CD8-positive, alpha-beta memory T cell (primary cell): ENCODE results near the gene PHF24. TPM values are rescaled to one million over a fixed set of nuclear protein-coding genes. Genes with fewer than 3 reads are reported as not detected.
A peak's percentile ranks its signal among the peaks of the same experiment; 100 is the strongest.

Experiments used
- CTCF ChIA-PET: fragments of 350-600 bp; sonication (Branson Sonifier 250); formaldehyde crosslinking; loops from one replicate; lab custom pipeline; 2021; ENCODE audit warnings: antibody characterized with exemption; lab: Charles Lee
- POLR2A ChIA-PET: fragments of 350-600 bp; sonication (Branson Sonifier 250); formaldehyde crosslinking; loops from one replicate; lab custom pipeline; 2021; ENCODE audit warnings: antibody characterized with exemption; lab: Charles Lee
- DNase-seq, 5 donors: peaks; one replicate each; pipeline versions ENCODE4 v3.0.0 to v3.0.0-alpha.2; 2020 to 2022; ENCODE audit warnings: mixed read lengths in 1 of 5
- H3K27ac ChIP-seq: one replicate; pipeline ENCODE4 v1.7.0; 2013; ENCODE audit warnings: low read depth, mild to moderate bottlenecking, low read length, moderate library complexity
- H3K27me3 ChIP-seq: 2 replicates; pipeline ENCODE4 v1.7.0; 2013; ENCODE audit warnings: low read length, mild to moderate bottlenecking; ENCODE audit not compliant: insufficient read depth, poor library complexity, severe bottlenecking
- H3K36me3 ChIP-seq: 2 replicates; pipeline ENCODE4 v1.7.0; 2013; ENCODE audit warnings: mild to moderate bottlenecking, low read length, moderate library complexity; ENCODE audit not compliant: insufficient read depth
- H3K4me1 ChIP-seq: 2 replicates; pipeline ENCODE4 v1.7.0; 2013; ENCODE audit warnings: mild to moderate bottlenecking, low read length, moderate library complexity; ENCODE audit not compliant: insufficient read depth
- H3K4me3 ChIP-seq: 2 replicates; pipeline ENCODE4 v1.7.0; 2013; ENCODE audit warnings: mild to moderate bottlenecking, low read length
- H3K9me3 ChIP-seq: 2 replicates; pipeline ENCODE4 v1.7.0; 2013; ENCODE audit warnings: mild to moderate bottlenecking, low read length
- H3K27ac Mint-ChIP-seq, 8 donors: one replicate each; pipeline ENCODE4 v1.8.0; 2020 to 2021; ENCODE audit warnings: mixed read lengths in 8 of 8, mild to moderate bottlenecking in 6 of 8, inconsistent platforms in 3 of 8, moderate library complexity in 3 of 8
- H3K27me3 Mint-ChIP-seq, 2 donors: one replicate each; pipeline ENCODE4 v1.8.0; 2020 to 2021; ENCODE audit warnings: mixed read lengths in 2 of 2, mild to moderate bottlenecking in 1 of 2, moderate library complexity in 1 of 2
- H3K36me3 Mint-ChIP-seq, 3 donors: one replicate each; pipeline ENCODE4 v1.8.0; 2020 to 2021; ENCODE audit warnings: mixed read lengths in 3 of 3, inconsistent platforms in 1 of 3, mild to moderate bottlenecking in 1 of 3
- H3K4me1 Mint-ChIP-seq, 3 donors: one replicate each; pipeline ENCODE4 v1.8.0; 2020 to 2021; ENCODE audit warnings: mixed read lengths in 3 of 3, inconsistent platforms in 1 of 3, mild to moderate bottlenecking in 1 of 3
- H3K4me3 Mint-ChIP-seq, 7 donors: one replicate each; pipeline ENCODE4 v1.8.0; 2020 to 2021; ENCODE audit warnings: mixed read lengths in 7 of 7, mild to moderate bottlenecking in 6 of 7, moderate library complexity in 4 of 7, inconsistent platforms in 2 of 7
- H3K9me3 Mint-ChIP-seq, 5 donors: one replicate each; pipeline ENCODE4 v1.8.0; 2020 to 2022; ENCODE audit warnings: mixed read lengths in 5 of 5, mild to moderate bottlenecking in 3 of 5, moderate library complexity in 2 of 5, inconsistent platforms in 1 of 5
- polyA plus RNA-seq: library from polyadenylated mRNA; unstranded; fragments of 300-500 nt; fragmentation: Illumina TruSeq; gene quantifications from one replicate; pipeline ENCODE4 v1.2.3, GENCODE V29; 2021
- total RNA-seq, 2 experiments: library from RNA; stranded (reverse); gene quantifications; one replicate each; pipeline ENCODE4 v1.2.3, GENCODE V29; 2021

The PHF24 gene
- total and polyA plus RNA-seq, 3 experiments from 2014 or later, result 0.04 TPM; not detected in 2

DNA sequence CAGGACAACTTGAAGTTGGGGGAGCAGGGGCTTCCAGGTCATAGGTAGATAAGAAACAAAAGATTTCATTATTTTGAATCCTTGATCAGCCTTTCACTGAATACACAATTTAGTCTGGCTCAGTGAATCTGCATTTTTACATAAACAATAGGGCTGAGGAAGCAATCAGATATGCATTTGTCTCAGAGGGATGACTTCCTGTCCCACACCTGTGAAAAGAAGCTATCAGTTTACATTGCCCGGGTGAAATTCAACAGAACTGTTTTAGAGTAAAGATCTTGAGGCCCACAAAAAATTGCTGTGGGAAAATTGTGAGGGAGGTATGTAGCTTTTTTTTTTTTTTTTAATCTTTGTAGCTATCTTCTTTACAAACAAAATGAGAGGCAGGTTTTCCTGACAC lies 69.8 kb downstream of the PHF24 start:
- H3K9me3 Mint-ChIP-seq, result no peaks in the 10 kb centered on the region
- no peak overlapping the region for H3K27ac ChIP-seq
- no peaks in the 10 kb centered on the region for H3K4me1 ChIP-seq
- H3K36me3 Mint-ChIP-seq, result peaks cover 10 to 20% (median 13%) of the 10 kb centered on the region in 3 donors
- H3K4me1 Mint-ChIP-seq, result peaks cover 0 to 11% (median 5%) of the 10 kb centered on the region in 3 donors
- no peaks in the 10 kb centered on the region for H3K9me3 ChIP-seq
- ChIA-PET POLR2A (interaction anchor here (0.6 to 0.7 kb wide), 3 partner anchors 18 to 128 kb away, joined by 3 to 6 read pairs (median 4); no protein-coding TSS in a partner anchor), CTCF (interaction anchor here (1.3 kb wide), 1 partner anchor 15 kb away, joined by 4 read pairs; no protein-coding TSS in a partner anchor)
- H3K36me3 ChIP-seq, result no peaks in the 10 kb centered on the region
- no peak overlapping the region for H3K4me3 Mint-ChIP-seq
- DNase-seq, result no peak
- H3K27me3 Mint-ChIP-seq, result no peaks in the 10 kb centered on the region
- no peaks in the 10 kb centered on the region for H3K27me3 ChIP-seq
- peak overlapping the region in 1 of 8 donors; percentile 9 for H3K27ac Mint-ChIP-seq
- H3K4me3 ChIP-seq, result no peak overlapping the region

DNA sequence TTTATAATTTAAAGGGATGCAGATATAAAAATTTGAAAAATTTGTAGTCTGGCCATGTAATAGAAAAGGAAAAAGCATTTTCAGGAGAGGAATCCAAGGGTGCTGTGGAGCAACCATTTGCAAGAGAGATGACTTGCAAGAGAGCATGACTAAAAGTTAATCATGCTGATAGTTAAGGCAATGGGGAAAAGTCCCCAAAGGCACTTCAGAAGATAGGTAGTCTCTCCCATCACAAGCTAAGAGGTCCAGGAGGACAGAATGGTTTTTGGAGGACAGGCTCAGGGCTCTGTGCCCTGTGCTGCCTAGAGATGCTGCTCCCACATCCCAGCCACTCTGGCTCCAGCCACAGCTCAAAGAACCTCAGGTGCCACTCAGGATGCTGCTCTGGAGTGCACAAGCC lies 70.3 kb downstream of the PHF24 start:
- Histone ChIP-seq H3K4me1 (no peaks in the 10 kb centered on the region), H3K27ac (no peak overlapping the region), H3K27me3 (no peaks in the 10 kb centered on the region), H3K9me3 (no peaks in the 10 kb centered on the region), H3K4me3 (no peak overlapping the region), H3K36me3 (no peaks in the 10 kb centered on the region)
- H3K27ac Mint-ChIP-seq, result no peak overlapping the region
- peaks cover 11 to 20% (median 13%) of the 10 kb centered on the region in 3 donors for H3K36me3 Mint-ChIP-seq
- H3K4me3 Mint-ChIP-seq, result no peak overlapping the region
- DNase-seq, result no peak
- H3K27me3 Mint-ChIP-seq, result no peaks in the 10 kb centered on the region
- H3K4me1 Mint-ChIP-seq, result peaks cover 0 to 11% (median 5%) of the 10 kb centered on the region in 3 donors
- ChIA-PET CTCF (interaction anchor here (1.2 to 1.3 kb wide), 2 partner anchors 15 to 23 kb away, joined by 4 read pairs; no protein-coding TSS in a partner anchor), POLR2A (interaction anchor here (0.6 kb wide), 2 partner anchors 18 to 35 kb away, joined by 3 to 4 read pairs; no protein-coding TSS in a partner anchor)
- no peaks in the 10 kb centered on the region for H3K9me3 Mint-ChIP-seq

DNA sequence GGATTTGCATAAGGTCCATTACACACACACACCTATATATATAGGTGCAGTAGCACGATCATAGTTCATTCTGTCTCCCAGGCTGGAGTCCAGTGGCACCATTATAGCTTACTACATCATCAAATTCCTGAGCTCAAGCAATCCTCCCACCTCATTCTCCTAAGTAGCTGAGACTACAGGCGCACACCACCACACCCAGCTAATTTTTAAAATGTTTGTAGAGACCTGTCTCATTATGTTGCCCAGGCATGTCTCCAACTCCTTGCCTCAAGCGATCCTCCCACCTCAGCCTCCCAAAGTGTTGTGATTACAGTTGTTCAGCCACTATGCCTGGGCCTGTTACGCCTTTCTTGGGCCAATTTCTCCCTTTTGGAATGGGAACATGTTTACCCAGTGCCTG lies 71.2 kb downstream of the PHF24 start:
- CTCF ChIA-PET, result interaction anchor here (1.2 kb wide), 1 partner anchor 22 kb away, joined by 4 read pairs; no protein-coding TSS in a partner anchor
- Histone ChIP-seq H3K4me3 (no peak overlapping the region), H3K4me1 (no peaks in the 10 kb centered on the region), H3K27ac (no peak overlapping the region), H3K36me3 (no peaks in the 10 kb centered on the region), H3K9me3 (no peaks in the 10 kb centered on the region), H3K27me3 (no peaks in the 10 kb centered on the region)
- Mint-ChIP-seq H3K4me3 (no peak overlapping the region), H3K4me1 (peaks cover 0 to 11% (median 5%) of the 10 kb centered on the region in 3 donors), H3K27ac (no peak overlapping the region), H3K36me3 (peaks cover 7 to 12% (median 8%) of the 10 kb centered on the region in 3 donors), H3K9me3 (no peaks in the 10 kb centered on the region), H3K27me3 (no peaks in the 10 kb centered on the region)
- no peak for DNase-seq
- POLR2A ChIA-PET, result no interaction called here

DNA sequence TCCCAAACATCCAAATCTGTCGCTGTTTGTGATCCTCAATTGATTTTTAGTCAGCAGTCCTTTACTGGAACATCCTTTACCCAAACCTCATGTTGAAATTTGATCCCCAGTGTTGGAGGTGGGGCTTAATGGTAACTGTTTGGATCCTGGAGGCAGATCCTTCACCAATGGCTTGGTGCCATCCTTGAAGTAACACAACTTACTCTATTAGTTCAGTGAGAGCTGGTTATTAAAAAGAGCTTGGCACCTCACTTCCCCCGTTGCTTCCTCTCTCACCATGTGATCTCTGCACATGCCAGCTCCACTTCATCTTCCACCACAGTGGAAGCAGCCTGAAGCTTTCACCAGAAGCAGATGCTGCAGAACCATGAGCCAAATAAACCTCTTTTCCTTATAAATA lies 71.8 kb downstream of the PHF24 start:
- H3K27ac Mint-ChIP-seq, result no peak overlapping the region
- no peaks in the 10 kb centered on the region for H3K27me3 ChIP-seq
- H3K4me3 Mint-ChIP-seq, result no peak overlapping the region

More for the DNA sequence above, 71.8 kb downstream of the PHF24 start:
- H3K9me3 ChIP-seq, result no peaks in the 10 kb centered on the region
- H3K36me3 Mint-ChIP-seq, result peaks cover 4 to 8% (median 7%) of the 10 kb centered on the region in 3 donors
- no peak overlapping the region for H3K27ac ChIP-seq
- no peaks in the 10 kb centered on the region for H3K27me3 Mint-ChIP-seq
- ChIA-PET POLR2A (no interaction called here), CTCF (no interaction called here)
- H3K4me3 ChIP-seq, result no peak overlapping the region
- H3K9me3 Mint-ChIP-seq, result no peaks in the 10 kb centered on the region
- H3K36me3 ChIP-seq, result no peaks in the 10 kb centered on the region
- no peaks in the 10 kb centered on the region for H3K4me1 ChIP-seq
- peaks cover 0 to 11% (median 5%) of the 10 kb centered on the region in 3 donors for H3K4me1 Mint-ChIP-seq
- no peak for DNase-seq

Other genes starting within 250 kb of the PHF24 start
- not detected for gene CCL21, start 248.1 kb upstream of the PHF24 start, total RNA-seq
- not detected for gene CCL21, start 248.1 kb upstream of the PHF24 start, polyA plus RNA-seq
- 1 to 10 TPM; 3.3 to 3.7 TPM for gene DNAJB5, start 31.5 kb downstream of the PHF24 start, total RNA-seq
- gene DNAJB5, start 31.5 kb downstream of the PHF24 start, polyA plus RNA-seq, result 2.4 TPM
- gene VCP, start 114.3 kb downstream of the PHF24 start, total RNA-seq, result 100 to 1,000 TPM; 309 to 323 TPM
- 195 TPM for gene VCP, start 114.3 kb downstream of the PHF24 start, polyA plus RNA-seq
- gene FANCG, start 121.7 kb downstream of the PHF24 start, total RNA-seq, result 10 to 100 TPM; 90.6 to 95.4 TPM
- 10.0 TPM for gene FANCG, start 121.7 kb downstream of the PHF24 start, polyA plus RNA-seq
- gene PIGO, start 138.3 kb downstream of the PHF24 start, total RNA-seq, result 10 to 100 TPM; 31.7 to 32.1 TPM
- 26.4 TPM for gene PIGO, start 138.3 kb downstream of the PHF24 start, polyA plus RNA-seq
- gene STOML2, start 144.8 kb downstream of the PHF24 start, total RNA-seq, result 100 to 1,000 TPM; 258 to 271 TPM
- gene STOML2, start 144.8 kb downstream of the PHF24 start, polyA plus RNA-seq, result 88.9 TPM
- gene ATOSB, start 157.6 kb downstream of the PHF24 start, total RNA-seq, result 1 to 10 TPM; 4.4 to 6.3 TPM
- 6.4 TPM for gene ATOSB, start 157.6 kb downstream of the PHF24 start, polyA plus RNA-seq
- 1 to 10 TPM; 3.2 to 3.5 TPM for gene UNC13B, start 203.7 kb downstream of the PHF24 start, total RNA-seq
- gene UNC13B, start 203.7 kb downstream of the PHF24 start, polyA plus RNA-seq, result 0.54 TPM